GM19240 (cell line): ENCODE results near the gene RAET1G.
"Not testable (repeated sequence)": the region's sequence is repeated elsewhere in the genome, so short reads cannot be mapped to it uniquely, and the experiment has no call there.

ENCODE experiments used
- DNase-seq: peaks from one replicate; pipeline ENCODE4 v3.0.0; 2011; ENCODE audit warnings: low spot score; ENCODE audit not compliant: insufficient read length

RAET1G gene

DNA sequence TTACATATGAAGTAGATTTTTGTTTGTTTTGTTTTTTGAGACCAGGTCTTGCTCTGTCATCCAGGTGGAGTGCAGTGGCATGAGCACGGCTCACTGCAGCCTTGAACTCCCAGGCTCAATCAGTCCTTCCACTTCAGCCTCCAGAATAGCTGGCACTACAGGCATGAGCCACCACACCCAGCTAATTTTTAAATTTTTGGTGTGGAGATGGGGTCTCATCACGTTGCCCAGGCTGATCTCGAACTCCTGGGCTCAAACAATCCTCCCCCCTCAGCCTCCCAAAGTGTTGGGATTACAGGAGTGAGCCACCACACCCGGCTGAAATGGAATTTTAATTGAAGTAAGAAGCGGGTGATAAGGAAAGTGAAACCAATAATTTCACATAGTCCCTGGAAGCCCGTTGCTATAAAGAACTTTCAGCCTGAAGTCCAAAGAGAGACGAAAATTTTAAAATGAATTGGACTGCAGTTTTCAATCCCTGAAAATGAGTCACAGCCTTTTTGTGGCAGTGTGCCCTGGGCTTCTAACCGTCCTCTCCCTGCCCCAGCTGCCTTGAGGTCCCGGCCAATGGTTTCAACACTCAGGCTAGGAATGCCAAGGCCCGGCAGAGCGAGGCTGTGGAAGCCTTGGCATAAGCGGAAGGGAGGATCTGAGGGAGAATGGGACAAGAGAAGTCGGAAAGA is 25.8 kb downstream of the RAET1G start:
- no peak for DNase-seq

DNA sequence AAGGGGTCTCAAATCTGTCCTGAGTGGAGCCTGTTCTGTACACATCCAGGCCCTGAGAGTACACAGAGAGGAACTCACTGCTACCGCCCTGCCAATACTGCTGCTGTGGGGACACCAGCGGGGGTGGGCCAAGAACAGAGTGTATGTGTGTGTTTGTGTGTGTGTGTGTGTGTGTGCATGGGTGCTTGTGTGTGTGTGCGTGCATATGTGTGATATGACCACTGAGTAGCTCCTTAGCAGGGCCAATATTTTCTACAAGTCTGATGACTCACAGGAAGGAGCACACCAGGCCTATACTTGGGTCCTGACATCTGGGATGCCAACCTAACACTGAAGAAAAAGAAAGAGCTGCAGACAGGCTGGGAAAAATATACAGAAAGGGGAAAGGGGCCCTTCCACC is 26.4 kb downstream of the RAET1G start:
- no peak for DNase-seq

DNA sequence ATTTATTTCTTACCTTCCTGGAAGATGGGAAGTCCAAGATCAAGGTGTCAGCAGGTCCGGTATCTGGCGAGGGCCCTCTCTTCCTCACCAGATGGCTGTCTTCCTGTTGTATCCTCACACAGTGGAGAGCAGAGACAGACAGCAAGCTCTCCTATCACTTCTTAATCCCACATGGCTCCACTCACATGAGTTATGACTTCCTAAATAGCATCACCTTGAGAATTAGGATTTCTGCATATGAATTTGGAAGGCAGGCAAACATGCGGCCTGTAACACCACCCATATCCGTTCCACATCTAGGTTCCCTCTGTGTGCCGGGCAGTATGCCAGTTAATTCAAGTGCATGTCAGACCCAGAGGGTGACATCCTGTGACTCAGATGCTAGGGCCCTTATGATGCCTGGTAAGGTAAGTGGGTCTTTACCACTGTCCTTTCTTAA is 27.1 kb downstream of the RAET1G start:
- no peak for DNase-seq

DNA sequence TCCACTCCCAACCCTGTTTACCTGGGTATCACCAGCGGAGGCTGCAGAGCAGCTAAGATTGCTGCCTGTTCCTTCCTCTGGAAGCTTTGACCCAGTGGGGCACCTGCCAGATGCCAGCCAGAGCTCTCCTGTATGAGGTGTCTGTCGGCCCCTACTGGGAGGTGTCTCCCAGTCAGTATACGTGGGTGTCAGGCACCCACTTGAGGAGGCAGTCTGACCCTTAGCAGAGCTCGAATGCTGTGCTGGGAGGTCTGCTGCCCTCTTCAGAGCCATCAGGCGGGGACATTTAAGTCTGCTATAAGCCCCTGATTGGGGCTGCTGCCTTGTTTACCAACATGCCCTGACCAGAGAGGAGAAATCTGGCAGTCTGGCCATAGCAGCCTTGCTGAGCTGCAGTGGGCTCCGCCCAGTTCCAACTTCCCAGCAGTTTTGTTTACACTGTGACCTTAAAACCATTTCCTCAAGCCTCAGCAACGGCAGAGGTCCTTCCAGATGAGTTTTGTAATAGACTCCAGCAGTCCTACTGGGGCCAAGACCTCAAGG is 27.8 kb downstream of the RAET1G start:
- no peak for DNase-seq

DNA sequence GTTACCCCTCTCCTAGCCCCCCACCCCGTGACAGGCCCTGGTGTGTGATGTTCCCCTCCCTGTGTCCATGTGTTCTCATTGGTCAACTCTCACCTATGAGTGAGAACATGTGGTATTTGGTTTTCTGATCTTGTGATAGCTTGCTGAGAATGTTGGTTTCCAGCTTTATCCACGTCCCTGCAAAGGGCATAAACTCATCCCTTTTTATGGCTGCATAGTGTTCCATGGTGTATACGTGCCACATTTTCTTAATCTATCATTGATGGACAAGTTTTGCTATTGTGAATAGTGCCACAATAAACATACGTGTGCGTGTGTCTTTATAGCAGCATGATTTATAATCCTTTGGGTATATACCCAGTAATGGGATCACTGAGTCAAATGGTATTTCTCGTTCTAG is 31.1 kb downstream of the RAET1G start:
- DNase-seq, result not testable (repeated sequence)

DNA sequence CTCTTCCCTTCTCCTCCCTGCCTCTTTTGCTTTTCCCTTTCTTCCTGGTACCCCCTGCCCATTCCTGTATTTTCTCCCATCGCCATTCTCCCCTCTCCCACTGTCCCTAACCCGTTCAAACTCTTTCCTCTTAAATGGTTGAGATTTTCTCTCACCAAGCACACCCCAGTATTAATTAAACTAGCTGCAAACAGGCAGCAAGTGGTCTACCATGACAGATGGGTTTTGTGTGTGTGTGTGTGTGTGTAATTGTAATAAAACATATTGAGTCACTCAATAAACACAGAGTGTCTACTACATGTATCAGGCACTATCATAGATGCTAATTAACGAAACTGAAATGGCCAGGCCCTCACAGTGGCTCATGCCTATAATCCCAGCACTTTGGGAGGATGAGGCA is 31.7 kb downstream of the RAET1G start:
- DNase-seq, result no peak

DNA sequence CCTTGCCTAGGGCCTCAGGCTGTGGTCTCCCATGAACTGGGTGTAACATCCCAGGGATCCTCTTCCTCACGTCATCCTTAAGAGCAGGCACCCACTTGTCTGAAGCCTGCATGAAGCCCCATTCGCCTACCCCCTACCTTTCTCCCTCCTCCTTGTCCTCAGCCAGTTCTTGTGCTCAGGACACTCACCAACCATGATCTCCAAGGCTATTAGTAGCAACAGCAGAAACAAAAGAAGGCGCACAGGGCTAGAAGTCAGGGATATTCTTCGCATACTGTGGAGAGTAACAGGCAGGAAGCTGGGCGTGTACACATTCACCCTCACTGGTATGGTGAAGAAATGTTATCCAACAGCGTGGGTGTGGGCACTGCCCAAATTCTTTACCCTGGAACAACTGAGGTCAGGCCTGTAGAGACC is 32.3 kb downstream of the RAET1G start:
- DNase-seq, result no peak

DNA sequence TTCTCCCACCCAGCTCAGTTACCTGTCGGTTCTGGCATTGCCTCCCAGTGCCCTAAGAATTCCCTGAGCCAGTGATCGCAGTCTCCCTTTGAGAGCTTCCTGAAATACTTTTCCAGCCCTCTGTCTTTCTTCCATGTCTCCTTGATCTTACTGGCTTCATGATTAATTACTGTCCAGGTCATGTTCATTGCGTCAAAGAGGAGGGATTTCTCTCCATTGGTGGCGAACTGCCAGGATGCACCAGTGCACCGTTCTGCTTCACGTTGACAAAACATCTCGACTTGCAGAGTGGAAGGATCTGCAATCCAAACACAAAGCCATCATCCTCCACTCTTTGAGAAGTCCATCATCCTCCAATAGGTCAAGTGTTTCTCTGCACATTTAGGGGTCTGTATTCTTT is 33.6 kb downstream of the RAET1G start:
- DNase-seq, result no peak

DNA sequence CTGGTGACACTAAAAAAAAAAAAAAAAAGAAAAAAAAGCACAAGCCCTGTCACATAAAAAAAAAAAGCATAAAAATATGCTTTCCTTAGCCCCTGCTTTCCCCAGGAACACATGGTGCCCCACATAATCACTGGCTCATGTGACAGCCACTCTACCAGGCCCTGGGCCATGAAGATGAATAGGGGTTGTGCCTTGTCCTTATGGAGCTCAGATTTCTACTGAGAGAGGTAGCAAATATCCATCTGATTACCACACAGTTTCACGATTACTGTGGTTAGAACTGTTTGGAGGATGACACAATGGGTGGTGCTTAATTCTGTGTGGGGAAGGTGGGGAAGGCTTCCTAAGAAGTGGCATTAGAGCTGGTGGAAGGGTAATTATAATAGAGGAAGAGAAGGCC is 34.3 kb downstream of the RAET1G start:
- no peak for DNase-seq

DNA sequence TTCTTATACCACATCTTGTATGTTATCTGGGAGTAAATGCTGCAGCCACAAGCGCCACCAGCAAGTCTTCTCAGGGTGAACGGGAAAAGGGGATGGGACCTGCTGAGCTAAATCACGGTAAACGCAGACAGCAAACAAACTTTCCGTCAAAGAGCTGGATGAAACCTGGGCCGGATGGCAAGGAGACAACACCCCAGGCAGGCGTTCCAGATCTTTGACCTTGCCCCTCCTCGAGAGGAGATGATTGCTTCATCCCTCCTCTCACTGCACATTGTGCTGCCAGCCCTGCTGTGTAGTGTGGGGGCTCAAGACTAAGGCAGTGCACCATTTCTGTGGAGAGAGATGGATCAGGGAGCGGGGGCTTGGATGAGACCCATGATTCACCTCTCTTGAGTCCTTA is 34.8 kb downstream of the RAET1G start:
- DNase-seq, result no peak

DNA sequence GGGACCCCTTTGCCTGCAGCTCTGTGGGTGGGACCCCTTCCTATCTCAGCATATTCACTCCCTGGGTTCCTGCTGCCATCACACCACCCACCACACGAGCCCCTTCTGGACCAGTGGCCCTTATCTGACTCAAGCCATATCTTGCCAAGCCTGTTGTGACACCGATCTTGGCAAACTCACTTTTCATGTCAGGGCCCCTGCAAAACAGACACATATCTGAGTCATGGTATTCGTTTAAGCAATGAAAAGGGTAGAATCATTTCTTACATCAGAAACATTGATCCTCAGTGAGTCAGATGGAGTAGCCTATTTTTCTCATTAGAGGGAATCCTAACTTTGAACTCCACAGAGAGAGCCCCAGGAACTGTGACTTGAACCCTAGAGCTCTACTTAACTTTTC is 35.6 kb downstream of the RAET1G start:
- DNase-seq, result no peak

DNA sequence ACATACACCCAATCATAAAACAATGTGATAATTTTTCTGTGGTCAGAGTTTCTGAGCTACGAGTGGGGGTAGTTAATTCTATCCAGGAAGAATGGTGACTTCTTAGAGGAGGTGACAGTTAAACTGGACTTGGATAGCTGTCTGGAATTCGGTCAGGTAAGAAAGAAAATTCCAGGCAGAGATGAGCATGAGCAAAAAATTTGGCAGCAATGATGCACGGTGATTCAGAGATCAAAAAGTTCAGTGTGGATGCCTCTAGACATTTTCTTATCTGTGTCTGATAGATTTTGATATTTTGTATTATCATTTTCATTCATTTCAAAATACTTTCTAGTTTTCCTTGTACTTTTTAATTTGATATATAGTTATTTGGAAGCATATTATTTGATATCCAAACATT is 37.0 kb downstream of the RAET1G start:
- no peak for DNase-seq

DNA sequence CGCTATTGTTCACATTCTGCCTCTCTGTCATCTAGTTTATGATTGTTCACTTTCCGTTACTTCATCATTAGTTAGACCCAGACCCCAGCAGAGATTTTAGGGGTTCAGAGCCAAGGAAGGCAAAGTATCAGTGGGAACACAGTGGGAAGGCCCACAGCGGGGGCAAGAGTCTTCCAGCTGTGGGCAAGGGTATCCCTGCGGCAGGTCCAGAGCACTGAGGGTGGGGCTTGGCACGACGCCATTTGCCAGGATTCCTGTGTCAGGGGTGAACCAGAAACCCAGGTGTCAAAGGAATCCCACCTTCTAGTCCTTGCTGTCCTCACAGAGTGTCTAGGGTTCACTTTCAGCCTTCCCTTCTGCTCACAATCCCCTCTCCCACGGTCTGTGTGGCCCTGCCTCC is 38.3 kb downstream of the RAET1G start:
- DNase-seq, result no peak

DNA sequence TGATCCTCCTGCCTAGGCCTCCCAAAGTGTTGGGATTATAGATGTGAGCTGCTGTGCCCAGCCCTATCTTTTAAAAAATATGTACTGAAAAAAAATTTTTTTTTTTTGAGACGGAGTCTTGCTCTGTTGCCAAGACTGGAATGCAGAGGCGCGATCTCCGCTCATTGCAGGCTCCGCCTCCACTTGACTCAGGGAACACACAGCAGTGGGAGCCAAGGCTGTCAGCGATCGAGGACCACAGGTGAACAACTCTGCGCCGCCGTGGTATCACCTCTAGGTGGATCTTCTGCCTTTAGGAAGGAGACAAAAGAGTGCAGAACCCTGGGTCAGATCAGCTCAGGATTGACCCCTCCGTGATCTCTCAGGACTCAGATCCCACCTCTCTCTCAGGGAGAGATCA is 38.7 kb downstream of the RAET1G start:
- no peak for DNase-seq

DNA sequence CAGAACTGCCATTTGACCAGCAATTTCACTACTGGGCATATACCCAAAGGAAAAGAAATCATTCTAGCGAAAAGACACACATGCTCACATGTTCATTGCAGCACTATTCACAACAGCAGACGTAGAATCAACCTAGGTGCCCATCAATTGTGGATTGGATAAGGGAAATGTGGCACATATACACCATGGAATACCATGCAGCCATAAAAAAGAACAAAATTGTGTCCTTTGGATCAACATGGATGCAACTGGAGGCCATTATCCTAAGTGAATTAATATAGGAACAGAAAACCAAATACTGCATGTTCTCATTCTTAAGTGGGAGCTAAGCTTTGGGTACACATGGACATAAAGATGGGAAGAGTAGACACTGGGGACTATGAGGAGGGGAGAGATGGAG is 41.1 kb downstream of the RAET1G start:
- DNase-seq, result no peak

DNA sequence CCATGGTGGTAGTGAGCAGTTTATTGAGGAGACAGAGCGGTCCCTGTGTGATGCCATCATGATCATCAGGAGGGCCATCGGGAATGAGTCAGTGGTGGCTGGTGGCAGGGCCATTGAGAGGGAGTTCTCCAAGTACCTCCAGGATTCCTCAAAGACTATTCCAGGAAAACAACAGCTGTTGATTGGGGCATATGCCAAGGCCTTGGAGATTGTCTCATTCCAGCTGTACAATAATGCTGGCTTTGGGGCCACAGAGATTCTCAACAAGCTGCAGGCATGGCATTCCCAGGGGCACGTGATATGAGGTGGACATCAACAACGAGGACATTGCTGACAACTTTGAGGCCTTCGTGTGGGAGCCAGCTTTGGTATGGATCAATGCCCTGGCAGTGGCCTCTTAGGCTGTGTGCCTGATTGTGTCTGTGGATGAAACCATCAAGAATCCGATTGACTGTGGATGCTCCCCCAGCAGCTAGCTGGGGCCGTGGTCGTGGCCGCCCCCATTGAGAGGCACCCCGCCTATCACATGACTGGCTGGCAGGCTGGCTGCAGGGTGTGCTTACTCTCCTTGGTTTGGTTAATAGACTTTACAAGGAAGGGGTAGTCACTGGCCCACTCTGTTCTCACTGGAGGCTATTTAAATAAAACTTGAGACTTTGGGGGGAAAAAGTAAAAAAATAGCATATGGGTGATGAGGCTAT is 41.7 kb downstream of the RAET1G start:
- no peak for DNase-seq

DNA sequence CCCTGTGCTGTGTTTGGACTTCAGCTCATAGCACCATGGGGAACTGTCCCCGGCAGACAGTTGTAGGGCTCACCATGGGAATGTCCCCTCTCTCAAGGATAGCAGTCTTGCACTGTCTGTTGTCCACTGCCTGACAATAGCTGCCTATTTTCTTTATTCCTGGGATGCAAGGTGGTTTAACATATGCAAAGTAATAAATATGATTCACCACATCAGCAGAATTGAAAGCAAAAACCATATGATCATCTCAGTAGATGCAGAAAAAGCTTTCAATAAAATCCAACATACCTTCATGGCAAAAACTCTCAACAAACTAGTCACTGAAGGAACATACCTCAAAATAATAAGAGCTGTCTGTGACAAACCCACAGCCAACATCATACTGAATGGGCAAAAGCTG is 45.3 kb downstream of the RAET1G start:
- DNase-seq, result no peak

DNA sequence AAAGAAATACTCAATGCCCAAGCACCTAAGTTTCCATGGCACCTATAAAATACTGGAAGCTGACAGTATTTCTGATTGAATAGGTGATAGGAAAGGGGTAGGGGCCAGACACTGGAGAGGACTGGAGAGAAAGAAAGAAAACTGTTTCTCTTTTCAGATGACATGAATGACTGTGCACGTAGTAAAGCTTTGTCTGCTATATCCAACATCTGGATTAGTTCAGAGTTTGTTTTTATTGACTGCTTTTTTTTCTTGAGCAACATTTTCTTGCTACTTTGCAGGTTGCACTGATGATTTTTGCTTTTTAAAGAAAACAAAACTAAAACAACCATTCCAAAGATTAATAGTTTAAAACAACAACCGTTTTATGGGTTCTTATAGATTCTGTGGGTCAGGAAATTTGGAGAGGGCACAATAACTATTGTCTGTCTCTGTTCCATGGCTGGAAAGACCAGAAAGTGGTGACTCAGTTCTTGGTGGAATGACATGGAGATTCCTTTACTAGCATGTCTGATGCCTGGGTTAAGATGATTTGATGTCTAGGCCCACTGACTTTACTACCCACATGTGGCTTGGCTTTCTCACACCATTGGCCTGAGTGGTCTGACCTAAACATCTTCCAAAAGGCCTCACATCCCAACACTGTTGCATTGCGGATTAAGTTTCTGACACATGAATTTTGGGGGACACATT is 46.5 kb downstream of the RAET1G start:
- DNase-seq, result no peak

DNA sequence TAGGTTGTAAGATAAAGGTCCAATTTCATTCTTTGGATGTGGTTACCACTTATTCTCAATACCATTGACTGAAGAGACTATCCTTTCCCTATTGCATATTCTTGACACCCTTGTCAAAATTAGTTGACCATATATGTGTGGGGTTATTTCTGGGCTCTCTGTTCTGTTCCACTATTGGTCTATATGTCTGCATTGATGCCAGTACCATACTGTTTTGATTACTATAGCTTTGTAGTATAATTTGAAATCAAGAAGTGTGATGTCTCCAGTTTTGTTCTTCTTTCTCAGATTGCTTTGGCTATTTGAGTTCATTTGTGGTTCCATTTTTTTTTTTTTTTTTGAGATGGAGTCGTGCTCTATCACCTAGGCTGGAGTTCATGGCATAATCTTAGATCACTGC is 50.7 kb downstream of the RAET1G start:
- no peak for DNase-seq

DNA sequence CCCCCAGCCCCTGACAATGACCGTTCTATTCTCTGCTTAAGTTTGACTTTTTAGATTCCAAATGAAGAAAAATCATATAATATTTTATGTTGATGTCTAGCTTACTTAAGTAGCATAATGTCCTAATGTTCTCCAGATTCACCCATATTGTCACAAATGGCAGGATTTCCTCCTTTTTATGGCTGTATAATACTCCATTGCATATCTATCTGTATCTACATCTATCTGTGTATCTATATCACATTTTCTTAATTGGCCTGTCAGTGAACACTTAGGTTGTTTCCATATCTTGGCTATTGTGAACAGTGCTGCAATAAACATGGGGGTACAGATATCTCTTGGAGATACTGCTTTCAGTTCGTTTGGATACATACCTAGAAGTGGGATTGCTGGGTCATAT is 51.7 kb downstream of the RAET1G start:
- no peak for DNase-seq

DNA sequence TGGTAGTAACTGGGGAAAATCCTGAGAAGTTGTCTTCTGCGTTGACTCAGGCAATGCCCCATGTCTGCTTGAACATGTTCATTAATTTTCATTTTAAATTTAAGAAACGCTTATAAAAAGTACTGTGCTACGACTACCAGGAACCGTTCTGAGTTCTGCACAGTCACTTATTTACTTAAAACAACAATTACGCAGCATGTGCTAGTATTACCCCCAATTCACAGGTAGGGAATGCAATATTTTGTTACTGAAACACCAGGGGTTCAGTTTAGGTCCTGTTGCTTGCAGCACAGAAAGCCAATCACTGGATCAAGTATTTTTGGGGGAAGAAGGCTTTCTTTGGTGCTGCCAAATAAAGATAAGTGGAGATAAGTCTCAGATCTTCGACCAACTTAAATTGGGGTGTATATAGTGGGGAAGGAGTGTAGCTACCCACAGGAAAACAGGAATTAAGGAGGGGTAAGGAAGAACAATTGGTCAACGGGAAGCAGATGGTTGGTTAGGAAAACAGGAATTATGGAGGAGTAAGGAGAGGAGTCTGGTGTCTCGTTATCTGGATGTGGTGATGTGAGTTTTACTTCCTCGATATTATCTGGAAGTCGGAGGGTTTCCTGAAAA is 53.5 kb downstream of the RAET1G start:
- no peak for DNase-seq
